OCI-LY1 (cell line): ENCODE measurements around the gene PCGF5.

Source experiments
- H2AFZ ChIP-seq: fragments of 200-600 bp; sonication (generic), shearing (Covaris generic); 2 replicates; pipeline ENCODE4 v1.6.0; 2014; ENCODE audit warnings: antibody characterized with exemption, mild to moderate bottlenecking, low read length
- H3F3A ChIP-seq: fragments of 200-600 bp; sonication (generic), shearing (Covaris generic); 2 replicates; pipeline ENCODE4 v1.6.0; 2014; ENCODE audit warnings: mild to moderate bottlenecking, antibody characterized with exemption, low read length, moderate library complexity; ENCODE audit not compliant: insufficient read depth
- H3K27ac ChIP-seq: fragments of 200-600 bp; sonication (generic); 2 replicates; pipeline ENCODE4 v1.5.1; 2014; ENCODE audit warnings: low read length, mixed run types, mild to moderate bottlenecking, low read depth; ENCODE audit not compliant: poor library complexity, severe bottlenecking
- H3K27me3 ChIP-seq: fragments of 200-600 bp; sonication (generic); 2 replicates; pipeline ENCODE4 v1.6.0; 2014; ENCODE audit warnings: antibody characterized with exemption, mild to moderate bottlenecking, low read length, moderate library complexity; ENCODE audit not compliant: insufficient read depth
- H3K36me3 ChIP-seq: fragments of 200-600 bp; sonication (generic); 2 replicates; pipeline ENCODE4 v1.6.1; 2014; ENCODE audit warnings: mild to moderate bottlenecking, antibody characterized with exemption, low read length, moderate library complexity, mixed read lengths; ENCODE audit not compliant: insufficient read depth
- H3K4me1 ChIP-seq: fragments of 200-600 bp; sonication (generic); 2 replicates; pipeline ENCODE4 v1.5.1; 2014; ENCODE audit warnings: mild to moderate bottlenecking, low read length, moderate library complexity; ENCODE audit not compliant: insufficient read depth, severe bottlenecking
- H3K4me2 ChIP-seq: fragments of 200-600 bp; sonication (generic), shearing (Covaris generic); 2 replicates; pipeline ENCODE4 v1.6.1; 2014; ENCODE audit warnings: low read length
- H3K4me3 ChIP-seq: fragments of 200-600 bp; sonication (generic); 2 replicates; pipeline ENCODE4 v1.5.1; 2014; ENCODE audit warnings: low read length, low read depth, mild to moderate bottlenecking, mixed read lengths; ENCODE audit not compliant: poor library complexity, severe bottlenecking
- H3K79me2 ChIP-seq: fragments of 200-600 bp; shearing (Covaris generic); 2 replicates; pipeline ENCODE4 v1.6.1; 2016; ENCODE audit warnings: mixed run types, low read length, mixed read lengths; ENCODE audit not compliant: insufficient read depth
- H3K9ac ChIP-seq: fragments of 200-600 bp; sonication (generic), shearing (Covaris generic); 2 replicates; pipeline ENCODE4 v1.6.1; 2014; ENCODE audit warnings: mild to moderate bottlenecking, low read length, mixed read lengths
- H3K9me2 ChIP-seq: fragments of 200-600 bp; sonication (generic), shearing (Covaris generic); 2 replicates; pipeline ENCODE4 v1.6.1; 2014; ENCODE audit warnings: low read depth, mild to moderate bottlenecking, low read length, mixed read lengths
- H3K9me3 ChIP-seq: fragments of 200-600 bp; shearing (Covaris generic); 2 replicates; pipeline ENCODE4 v1.6.1; 2014; ENCODE audit warnings: low read length, mixed read lengths
- H4K20me1 ChIP-seq: fragments of 200-600 bp; sonication (generic), shearing (Covaris generic); 2 replicates; pipeline ENCODE4 v1.6.0; 2016; ENCODE audit warnings: mild to moderate bottlenecking, low read length; ENCODE audit not compliant: insufficient read depth
- CTCF ChIP-seq: fragments of 200-600 bp; sonication (generic), shearing (Covaris generic); IDR thresholded peaks from 2 replicates; pipeline ENCODE4 v1.5.1; 2017; ENCODE audit warnings: mild to moderate bottlenecking, antibody characterized with exemption, low read length, moderate library complexity, mixed read lengths
- EZH2 ChIP-seq: fragments of 200-600 bp; sonication (generic), shearing (Covaris generic); IDR thresholded peaks from 2 replicates; pipeline ENCODE4 v1.8.0; 2017; ENCODE audit warnings: borderline replicate concordance, mixed run types, mild to moderate bottlenecking, antibody characterized with exemption, low read length, moderate library complexity, mixed read lengths

Gene PCGF5

GRCh38 chr10:91247360-91248111 is 27.1 kb downstream of the PCGF5 start:
- H3K9me2 ChIP-seq = no peaks in the 10 kb centered on the region
- H3K4me1 ChIP-seq = no peaks in the 10 kb centered on the region
- no peak overlapping the region for H3K9ac ChIP-seq
- no peaks in the 10 kb centered on the region for H3K27me3 ChIP-seq
- no peak overlapping the region for H3K4me3 ChIP-seq
- no peak overlapping the region for H3K4me2 ChIP-seq
- H3K79me2 ChIP-seq = no peaks in the 10 kb centered on the region
- H3F3A ChIP-seq = no peaks in the 10 kb centered on the region
- H3K9me3 ChIP-seq = no peaks in the 10 kb centered on the region
- no peak overlapping the region for H2AFZ ChIP-seq
- no peaks in the 10 kb centered on the region for H4K20me1 ChIP-seq
- H3K27ac ChIP-seq = peak overlapping the region; percentile 40
- TF ChIP-seq CTCF (no peak), EZH2 (no peak)
- peaks cover 15% of the 10 kb centered on the region for H3K36me3 ChIP-seq

- no peaks in the 10 kb centered on the region for H4K20me1 ChIP-seq
- no peaks in the 10 kb centered on the region for H3K9me3 ChIP-seq
- no peaks in the 10 kb centered on the region for H3F3A ChIP-seq
- no peak overlapping the region for H3K4me2 ChIP-seq
- no peaks in the 10 kb centered on the region for H3K79me2 ChIP-seq
- H3K27ac ChIP-seq = no peak overlapping the region
- no peaks in the 10 kb centered on the region for H3K9me2 ChIP-seq
- no peaks in the 10 kb centered on the region for H3K4me1 ChIP-seq
- H3K9ac ChIP-seq = no peak overlapping the region
- no peak overlapping the region for H2AFZ ChIP-seq
- TF ChIP-seq EZH2 (no peak), CTCF (no peak)
- no peaks in the 10 kb centered on the region for H3K27me3 ChIP-seq
- no peak overlapping the region for H3K4me3 ChIP-seq
- H3K36me3 ChIP-seq = peaks cover 32% of the 10 kb centered on the region
These were observed 29.2 kb downstream of the PCGF5 start for GRCh38 chr10:91249700-91250099.

GRCh38 chr10:91250341-91250740 is 29.9 kb downstream of the PCGF5 start:
- Histone ChIP-seq H3K27me3 (no peaks in the 10 kb centered on the region), H3K9me3 (no peaks in the 10 kb centered on the region), H3K9ac (no peak overlapping the region), H4K20me1 (no peaks in the 10 kb centered on the region), H3K4me3 (no peak overlapping the region), H2AFZ (no peak overlapping the region), H3K4me2 (no peak overlapping the region), H3K9me2 (no peaks in the 10 kb centered on the region), H3K4me1 (no peaks in the 10 kb centered on the region), H3F3A (no peaks in the 10 kb centered on the region), H3K79me2 (no peaks in the 10 kb centered on the region), H3K27ac (no peak overlapping the region), H3K36me3 (peaks cover 38% of the 10 kb centered on the region)
- TF ChIP-seq CTCF (no peak), EZH2 (no peak)
